Lung (tissue), 12 donors: ENCODE data around the gene MAP3K7. TPM values are rescaled to one million over a fixed set of nuclear protein-coding genes. Genes with fewer than 3 reads are reported as not detected.

Experiments
- ATAC-seq: fragments of 200-7000 bp; cut with Tn5 transposase; one replicate; pipeline ENCODE4 v1.9.1; 2020; ENCODE audit warnings: moderate number of reproducible peaks; ENCODE audit not compliant: insufficient read depth, low FRiP score
- DNase-seq, 3 donors: peaks; one replicate each; pipeline ENCODE4 v3.0.0-alpha.2; 2013 to 2017
- H3K27ac ChIP-seq, 2 donors: one replicate each; pipeline ENCODE4 v1.5.1; 2013; ENCODE audit warnings: mild to moderate bottlenecking in 2 of 2, moderate library complexity in 2 of 2, control low read depth in 1 of 2, inconsistent platforms in 1 of 2, low read depth in 1 of 2, low read length in 1 of 2
- H3K27me3 ChIP-seq, 3 donors: one replicate each; pipeline ENCODE4 v1.5.1; 2013; ENCODE audit warnings: low read length in 2 of 3; ENCODE audit not compliant: control insufficient read depth in 3 of 3, insufficient read depth in 3 of 3
- H3K36me3 ChIP-seq, 4 donors: one replicate each; pipeline ENCODE4 v1.5.1; 2013; ENCODE audit warnings: low read length in 4 of 4, mild to moderate bottlenecking in 1 of 4, moderate library complexity in 1 of 4; ENCODE audit not compliant: control insufficient read depth in 4 of 4, insufficient read depth in 4 of 4
- H3K4me1 ChIP-seq, 5 donors: one replicate each; pipeline ENCODE4 v1.5.1; 2013; ENCODE audit warnings: low read length in 5 of 5, mild to moderate bottlenecking in 2 of 5, moderate library complexity in 1 of 5; ENCODE audit not compliant: control insufficient read depth in 5 of 5, insufficient read depth in 5 of 5
- H3K4me3 ChIP-seq: one replicate; pipeline ENCODE4 v1.5.1; 2013; ENCODE audit warnings: mild to moderate bottlenecking, control low read depth, moderate library complexity
- H3K9ac ChIP-seq, 2 donors: one replicate each; pipeline ENCODE4 v1.5.1; 2013; ENCODE audit warnings: low read length in 2 of 2, control low read depth in 1 of 2; ENCODE audit not compliant: insufficient read depth in 1 of 2
- H3K9me3 ChIP-seq, 4 donors: one replicate each; pipeline ENCODE4 v1.5.1; 2013; ENCODE audit warnings: low read length in 3 of 4, mild to moderate bottlenecking in 1 of 4, moderate library complexity in 1 of 4; ENCODE audit not compliant: control insufficient read depth in 4 of 4, insufficient read depth in 3 of 4
- CTCF ChIP-seq: IDR thresholded peaks from 2 replicates; pipeline ENCODE4 v1.5.1; 2012; ENCODE audit warnings: mild to moderate bottlenecking; ENCODE audit errors: control extremely low read depth, extremely low read depth
- WGBS, 2 donors: extraction: QIAGEN DNeasy Blood & Tissue Kit; methylation state at CpG; one replicate each; pipeline ENCODE4 v1.1.7; 2013; 5-methylcytosine and 5-hydroxymethylcytosine counted together
- polyA plus RNA-seq, 2 donors: library from polyadenylated mRNA; stranded (reverse); fragments of 200-250 nt; gene quantifications; one replicate each; pipeline ENCODE4 v1.2.1, GENCODE V29; 2013
- total RNA-seq, 2 donors: library from RNA; depleted of rRNA in 1 of 2; stranded (reverse); fragments of >200 nt in 1 of 2; gene quantifications; one replicate each; pipeline ENCODE4 v1.2.1, GENCODE V29; 2014 to 2021
- donor health status: control.
- donor health status: control.
- donor health status: Bipolar disorder and iron deficiency.
- donor health status: healthy.
- donor health status: DM: yes; HTN: yes; CAD: no.

The MAP3K7 gene
- total and polyA plus RNA-seq, 4 donors, result 10.5 to 45.8 (median 15.7) TPM

- no peak for TF ChIP-seq CTCF
Observed at GRCh38 chr6:90584636-90585255, 2.1 kb downstream of the MAP3K7 start.

GRCh38 chr6:90583836-90584481 is 2.9 kb downstream of the MAP3K7 start:
- Histone ChIP-seq H3K4me1 (peaks cover 0 to 19% (median 2%) of the 10 kb centered on the region in 5 donors), H3K27ac (no peak overlapping the region), H3K36me3 (peaks cover 0 to 5% (median 0%) of the 10 kb centered on the region in 4 donors), H3K9ac (no peak overlapping the region), H3K9me3 (no peaks in the 10 kb centered on the region), H3K27me3 (no peaks in the 10 kb centered on the region), H3K4me3 (no peak overlapping the region)
- ATAC-seq (no peak), DNase-seq (no peak)
- no peak for TF ChIP-seq CTCF

More at GRCh38 chr6:90584636-90585255, 2.1 kb downstream of the MAP3K7 start:
- no peak for ATAC-seq
- Histone ChIP-seq H3K27ac (no peak overlapping the region), H3K4me3 (no peak overlapping the region), H3K9ac (no peak overlapping the region), H3K4me1 (peaks cover 0 to 19% (median 2%) of the 10 kb centered on the region in 5 donors), H3K36me3 (peaks cover 0 to 5% (median 0%) of the 10 kb centered on the region in 4 donors), H3K9me3 (no peaks in the 10 kb centered on the region), H3K27me3 (no peaks in the 10 kb centered on the region)
- DNase-seq, result no peak
- WGBS, 2 donors, result 87 to 96% methylated on average over 2 of the region's 2 CpGs

- ATAC-seq (no peak), DNase-seq (no peak)
- Histone ChIP-seq H3K4me1 (peaks cover 0 to 19% (median 2%) of the 10 kb centered on the region in 5 donors), H3K36me3 (peaks cover 0 to 5% (median 0%) of the 10 kb centered on the region in 4 donors), H3K27me3 (no peaks in the 10 kb centered on the region), H3K4me3 (no peak overlapping the region), H3K27ac (no peak overlapping the region), H3K9ac (no peak overlapping the region), H3K9me3 (no peaks in the 10 kb centered on the region)
- no peak for TF ChIP-seq CTCF
- 98 to 99% methylated on average over 2 of the region's 2 CpGs for WGBS, 2 donors
Observed at GRCh38 chr6:90583179-90583835, 3.6 kb downstream of the MAP3K7 start.
